ENCODE measurements around the gene CD300E. TPM values are rescaled to one million over a fixed set of nuclear protein-coding genes. Genes with fewer than 3 reads are reported as not detected.

Gene CD300E
- total RNA-seq, 1 experiment from 2014 or later, result not detected

GRCh38 chr17:74565126-74565525, 58.4 kb downstream of the CD300E start (continued):
- TF ChIP-seq, protein P1, sequence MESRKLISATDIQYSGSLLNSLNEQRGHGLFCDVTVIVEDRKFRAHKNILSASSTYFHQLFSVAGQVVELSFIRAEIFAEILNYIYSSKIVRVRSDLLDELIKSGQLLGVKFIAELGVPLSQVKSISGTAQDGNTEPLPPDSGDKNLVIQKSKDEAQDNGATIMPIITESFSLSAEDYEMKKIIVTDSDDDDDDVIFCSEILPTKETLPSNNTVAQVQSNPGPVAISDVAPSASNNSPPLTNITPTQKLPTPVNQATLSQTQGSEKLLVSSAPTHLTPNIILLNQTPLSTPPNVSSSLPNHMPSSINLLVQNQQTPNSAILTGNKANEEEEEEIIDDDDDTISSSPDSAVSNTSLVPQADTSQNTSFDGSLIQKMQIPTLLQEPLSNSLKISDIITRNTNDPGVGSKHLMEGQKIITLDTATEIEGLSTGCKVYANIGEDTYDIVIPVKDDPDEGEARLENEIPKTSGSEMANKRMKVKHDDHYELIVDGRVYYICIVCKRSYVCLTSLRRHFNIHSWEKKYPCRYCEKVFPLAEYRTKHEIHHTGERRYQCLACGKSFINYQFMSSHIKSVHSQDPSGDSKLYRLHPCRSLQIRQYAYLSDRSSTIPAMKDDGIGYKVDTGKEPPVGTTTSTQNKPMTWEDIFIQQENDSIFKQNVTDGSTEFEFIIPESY (IDR thresholded peaks at IDR 0.05; ENCODE audit: extremely low read depth, insufficient replicate concordance, low read length), result no peak

- Histone ChIP-seq H3K9me3 (ENCODE audit: control insufficient read depth in 1 of 2, insufficient read depth in 1 of 2, low read depth in 1 of 2, low read length in 2 of 2) (no peaks in the 10 kb centered on the region), H3K79me2 (ENCODE audit: insufficient read depth, low read length) (no peaks in the 10 kb centered on the region), H2AFZ (ENCODE audit: low read depth, low read length, poor library complexity, severe bottlenecking) (no peak overlapping the region), H3K27me3 (ENCODE audit: insufficient read depth, low read length) (peaks cover 21% of the 10 kb centered on the region), H3K9ac (ENCODE audit: low read length) (no peak overlapping the region), H3K9me2 (ENCODE audit: insufficient read depth) (no peaks in the 10 kb centered on the region), H3K4me2 (ENCODE audit: low read length) (no peak overlapping the region), H3K36me3 (ENCODE audit: control insufficient read depth in 1 of 2, insufficient read depth in 2 of 2, low read length in 2 of 2) (no peaks in the 10 kb centered on the region), H3K27ac (ENCODE audit: low read depth, low read length) (no peak overlapping the region), H4K20me1 (ENCODE audit: insufficient read depth) (no peaks in the 10 kb centered on the region), H3K4me3 (replicated peaks in 1 of 2; ENCODE audit: low read depth in 1 of 2, low read length in 2 of 2) (no peak overlapping the region), H3K4me1 (ENCODE audit: control insufficient read depth in 1 of 2, insufficient read depth in 2 of 2, low read length in 2 of 2) (peaks cover 0 to 4% of the 10 kb centered on the region in 2 experiments; a peak in 1 of 4 replicates)
- ChIA-PET CTCF (interaction anchor here (0.5 kb wide), 1 partner anchor 171 kb away, joined by 3 read pairs; no protein-coding TSS in a partner anchor), RAD21 (ENCODE audit: low non-redundant PET in 1 of 2, low total read pairs in 2 of 2, uncharacterized antibody in 2 of 2, unreplicated experiment in 2 of 2) (no interaction called here), POLR2A (no interaction called here)
- DNase-seq (ENCODE audit: low read depth, low spot score) (no peak), ATAC-seq (no peak)
- intact Hi-C loops (cut with micrococcal nuclease), result no loop called here
- BruUV-seq (replicated peaks), result no TSS peak
- TF ChIP-seq SIN3A (IDR thresholded peaks at IDR 0.05; ENCODE audit: low read depth) (no peak), RAD21 (IDR thresholded peaks at IDR 0.05; ENCODE audit: low read depth) (no peak), JUND (IDR thresholded peaks at IDR 0.05) (no peak), EZH2 (IDR thresholded peaks at IDR 0.05) (no peak), EGR1 (IDR thresholded peaks at IDR 0.05; ENCODE audit: low read depth) (no peak), TCF7L2 (IDR thresholded peaks at IDR 0.05; ENCODE audit: borderline replicate concordance, extremely low read depth, insufficient read depth, insufficient read length) (no peak), CEBPB (IDR thresholded peaks at IDR 0.05; ENCODE audit: low read depth) (no peak), YY1 (IDR thresholded peaks at IDR 0.05; ENCODE audit: extremely low read depth, insufficient replicate concordance, low read depth, low read length) (no peak), ELF1 (IDR thresholded peaks at IDR 0.05; ENCODE audit: borderline replicate concordance, low read depth) (no peak), SRF (IDR thresholded peaks at IDR 0.05; ENCODE audit: low read depth) (no peak), EZH2phosphoT487 (IDR thresholded peaks at IDR 0.05; ENCODE audit: borderline replicate concordance) (no peak), FOSL1 (IDR thresholded peaks at IDR 0.05; ENCODE audit: low read depth) (no peak), POLR2A (IDR thresholded peaks at IDR 0.05; ENCODE audit: borderline replicate concordance, extremely low read depth, insufficient read depth, insufficient read length) (no peak), POLR2AphosphoS5 (IDR thresholded peaks at IDR 0.05; ENCODE audit: low read depth, low read length) (no peak), ZFX (IDR thresholded peaks at IDR 0.05) (no peak)
- TF ChIP-seq, protein P2, sequence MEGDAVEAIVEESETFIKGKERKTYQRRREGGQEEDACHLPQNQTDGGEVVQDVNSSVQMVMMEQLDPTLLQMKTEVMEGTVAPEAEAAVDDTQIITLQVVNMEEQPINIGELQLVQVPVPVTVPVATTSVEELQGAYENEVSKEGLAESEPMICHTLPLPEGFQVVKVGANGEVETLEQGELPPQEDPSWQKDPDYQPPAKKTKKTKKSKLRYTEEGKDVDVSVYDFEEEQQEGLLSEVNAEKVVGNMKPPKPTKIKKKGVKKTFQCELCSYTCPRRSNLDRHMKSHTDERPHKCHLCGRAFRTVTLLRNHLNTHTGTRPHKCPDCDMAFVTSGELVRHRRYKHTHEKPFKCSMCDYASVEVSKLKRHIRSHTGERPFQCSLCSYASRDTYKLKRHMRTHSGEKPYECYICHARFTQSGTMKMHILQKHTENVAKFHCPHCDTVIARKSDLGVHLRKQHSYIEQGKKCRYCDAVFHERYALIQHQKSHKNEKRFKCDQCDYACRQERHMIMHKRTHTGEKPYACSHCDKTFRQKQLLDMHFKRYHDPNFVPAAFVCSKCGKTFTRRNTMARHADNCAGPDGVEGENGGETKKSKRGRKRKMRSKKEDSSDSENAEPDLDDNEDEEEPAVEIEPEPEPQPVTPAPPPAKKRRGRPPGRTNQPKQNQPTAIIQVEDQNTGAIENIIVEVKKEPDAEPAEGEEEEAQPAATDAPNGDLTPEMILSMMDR (IDR thresholded peaks at IDR 0.05 in 2 of 3, conservative IDR thresholded peaks at IDR 0.05 in 1 of 3; ENCODE audit: borderline replicate concordance in 1 of 3, insufficient read depth in 1 of 3, low read depth in 2 of 3, low read length in 2 of 3), result no peak
- TF ChIP-seq, protein P3, sequence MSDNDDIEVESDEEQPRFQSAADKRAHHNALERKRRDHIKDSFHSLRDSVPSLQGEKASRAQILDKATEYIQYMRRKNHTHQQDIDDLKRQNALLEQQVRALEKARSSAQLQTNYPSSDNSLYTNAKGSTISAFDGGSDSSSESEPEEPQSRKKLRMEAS (IDR thresholded peaks at IDR 0.05), result no peak
- TF ChIP-seq, protein P1 (IDR thresholded peaks at IDR 0.05; ENCODE audit: extremely low read depth, insufficient replicate concordance, low read length), result no peak
Observed at GRCh38 chr17:74563358-74563757, 60.2 kb downstream of the CD300E start.

All from HCT116 (cell line).